Urinary bladder (tissue), 4 donors: ENCODE data around the gene NMD3. TPM values are rescaled to one million over a fixed set of nuclear protein-coding genes. Genes with fewer than 3 reads are reported as not detected.

Experiments used
- DNase-seq: peaks from one replicate; pipeline ENCODE4 v3.0.0-alpha.2; 2015; ENCODE audit errors: extremely low spot score
- H3K27ac ChIP-seq: one replicate; pipeline ENCODE4 v1.5.1; 2013; ENCODE audit warnings: low read depth, mild to moderate bottlenecking, moderate library complexity
- H3K36me3 ChIP-seq: one replicate; pipeline ENCODE4 v1.6.1; 2013; ENCODE audit warnings: mild to moderate bottlenecking, moderate library complexity; ENCODE audit not compliant: insufficient read depth
- H3K4me1 ChIP-seq: one replicate; pipeline ENCODE4 v1.6.1; 2013; ENCODE audit warnings: mild to moderate bottlenecking, moderate library complexity; ENCODE audit not compliant: insufficient read depth
- H3K4me3 ChIP-seq: one replicate; pipeline ENCODE4 v1.5.1; 2013; ENCODE audit warnings: low read depth, low read length
- WGBS: extraction: QIAGEN DNeasy Blood & Tissue Kit; methylation state at CpG from one replicate; pipeline ENCODE4 v1.1.7; 2013; 5-methylcytosine and 5-hydroxymethylcytosine counted together
- polyA plus RNA-seq: library from polyadenylated mRNA; stranded (reverse); fragments of 200-250 nt; gene quantifications from one replicate; pipeline ENCODE4 v1.2.3, GENCODE V29; 2013
- total RNA-seq: library from RNA; depleted of rRNA; stranded (reverse); fragments of >200 nt; gene quantifications from one replicate; pipeline ENCODE4 v1.2.3, GENCODE V29; 2014
- donor health status: healthy with polysubstance abuse.
- donor health status: healthy.

Gene NMD3
- total and polyA plus RNA-seq, 2 donors, result 37.4 to 106 TPM

DNA sequence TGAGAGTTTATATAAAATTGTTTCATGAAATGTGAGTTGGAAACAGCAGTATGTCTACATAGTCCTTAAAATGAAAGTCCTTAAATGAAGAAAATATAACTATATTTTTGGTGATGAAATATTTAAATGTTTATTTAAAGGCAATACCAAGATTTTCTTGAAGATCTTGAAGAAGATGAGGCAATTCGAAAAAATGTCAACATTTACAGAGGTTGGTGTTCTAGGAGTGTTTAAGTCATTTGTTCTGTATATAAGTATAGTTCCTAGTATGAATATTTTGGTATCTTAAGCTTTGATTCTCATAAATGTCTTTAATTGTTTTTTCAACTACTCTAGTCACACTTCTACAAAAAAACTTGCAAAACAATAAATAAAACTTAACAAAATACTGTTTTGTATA is 29.0 kb downstream of the NMD3 start:
- Histone ChIP-seq H3K36me3 (peaks cover 6% of the 10 kb centered on the region), H3K4me3 (no peak overlapping the region), H3K27ac (no peak overlapping the region), H3K4me1 (no peaks in the 10 kb centered on the region)
- no peak for DNase-seq
- WGBS, result 89% methylated on average over 1 of the region's 1 CpG

DNA sequence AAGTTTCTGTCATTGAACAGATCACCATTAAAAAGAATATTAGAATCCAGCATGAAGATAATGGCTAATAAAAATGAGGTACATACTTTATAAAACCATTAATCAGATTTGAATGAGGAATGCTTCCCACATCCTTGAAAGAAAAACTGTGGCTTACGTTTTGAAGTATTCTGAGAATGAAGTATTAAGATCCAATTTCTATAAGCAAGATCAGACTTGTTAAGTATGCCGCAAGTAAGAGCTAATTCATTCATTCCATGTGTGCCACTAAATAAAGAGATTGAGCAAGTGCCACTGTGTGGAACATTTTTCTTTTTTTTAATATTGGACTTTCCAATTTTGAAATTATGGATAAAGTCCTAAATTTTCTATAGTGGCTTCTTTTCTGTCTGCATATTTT is 30.6 kb downstream of the NMD3 start:
- WGBS, result 80% methylated on average over 2 of the region's 2 CpGs
- no peak overlapping the region for H3K27ac ChIP-seq
- H3K4me3 ChIP-seq, result no peak overlapping the region
- peaks cover 8% of the 10 kb centered on the region for H3K36me3 ChIP-seq
- no peaks in the 10 kb centered on the region for H3K4me1 ChIP-seq
- DNase-seq, result no peak

DNA sequence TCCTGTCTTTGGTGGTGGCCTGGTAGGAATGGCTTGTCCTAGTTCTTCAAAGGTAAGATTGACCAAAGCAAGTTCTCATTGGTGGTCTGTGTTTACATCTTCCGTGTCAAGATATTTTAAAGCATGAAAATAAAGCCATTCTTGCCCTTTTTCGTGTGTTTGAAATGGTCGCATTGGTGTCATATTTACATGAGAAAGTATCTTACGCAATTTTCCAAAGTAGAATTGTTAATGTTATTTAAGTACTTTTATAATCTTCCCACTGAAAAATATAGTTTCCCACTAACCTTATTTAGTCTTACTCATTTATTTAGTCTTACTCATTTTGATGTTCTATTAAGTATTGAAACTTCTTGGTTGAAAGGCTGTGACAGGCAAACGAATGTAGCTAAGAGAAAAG is 31.0 kb downstream of the NMD3 start:
- Histone ChIP-seq H3K4me1 (no peaks in the 10 kb centered on the region), H3K36me3 (peaks cover 8% of the 10 kb centered on the region), H3K4me3 (no peak overlapping the region), H3K27ac (no peak overlapping the region)
- DNase-seq, result no peak
- 97% methylated on average over 5 of the region's 5 CpGs for WGBS

DNA sequence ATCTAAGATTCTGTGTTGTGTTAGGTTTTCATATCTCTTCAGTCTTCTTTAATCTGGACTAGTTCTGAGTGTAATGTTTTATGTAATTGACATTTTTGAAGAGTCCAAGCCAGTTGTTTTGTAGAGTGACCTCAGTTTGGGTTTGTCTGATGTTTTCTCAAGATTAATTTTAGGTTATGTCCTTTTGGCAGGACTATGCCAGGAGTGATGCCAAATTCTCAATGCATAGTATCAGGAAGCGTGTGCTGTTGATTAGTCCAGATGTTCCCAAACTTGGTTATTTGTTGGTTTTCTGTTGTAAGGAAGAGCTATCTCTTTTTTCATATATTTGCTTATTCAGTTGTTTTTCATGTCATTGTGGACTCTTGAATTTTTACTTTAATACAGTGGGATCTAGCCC is 32.6 kb downstream of the NMD3 start:
- H3K36me3 ChIP-seq, result peaks cover 8% of the 10 kb centered on the region
- no peak for DNase-seq

DNA sequence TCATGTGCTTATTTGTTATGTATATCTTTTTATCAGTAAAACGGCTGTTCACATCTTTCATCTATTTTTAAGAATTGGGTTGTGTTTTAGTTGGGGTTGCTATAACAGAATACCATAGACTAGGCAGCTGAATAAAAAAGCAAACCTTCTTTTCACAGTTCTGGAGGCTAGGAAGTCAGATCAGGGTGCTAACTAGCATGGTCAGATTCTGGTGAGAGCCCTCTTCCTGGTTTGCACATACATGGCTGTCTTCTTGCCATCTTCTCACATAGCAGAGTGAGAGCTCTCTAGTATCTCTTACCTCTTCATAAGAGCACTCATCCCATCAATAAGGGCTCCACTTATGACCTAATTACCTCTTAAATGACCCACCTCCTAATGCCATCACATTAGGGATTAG is 33.8 kb downstream of the NMD3 start:
- DNase-seq, result no peak
- no peak overlapping the region for H3K27ac ChIP-seq
- WGBS, result 57% methylated on average over 1 of the region's 1 CpG
- H3K36me3 ChIP-seq, result peaks cover 8% of the 10 kb centered on the region
- H3K4me3 ChIP-seq, result no peak overlapping the region
- H3K4me1 ChIP-seq, result no peaks in the 10 kb centered on the region

More for the DNA sequence above, 32.6 kb downstream of the NMD3 start:
- Histone ChIP-seq H3K4me3 (no peak overlapping the region), H3K4me1 (no peaks in the 10 kb centered on the region), H3K27ac (no peak overlapping the region)
- 54% methylated on average over 1 of the region's 1 CpG for WGBS

DNA sequence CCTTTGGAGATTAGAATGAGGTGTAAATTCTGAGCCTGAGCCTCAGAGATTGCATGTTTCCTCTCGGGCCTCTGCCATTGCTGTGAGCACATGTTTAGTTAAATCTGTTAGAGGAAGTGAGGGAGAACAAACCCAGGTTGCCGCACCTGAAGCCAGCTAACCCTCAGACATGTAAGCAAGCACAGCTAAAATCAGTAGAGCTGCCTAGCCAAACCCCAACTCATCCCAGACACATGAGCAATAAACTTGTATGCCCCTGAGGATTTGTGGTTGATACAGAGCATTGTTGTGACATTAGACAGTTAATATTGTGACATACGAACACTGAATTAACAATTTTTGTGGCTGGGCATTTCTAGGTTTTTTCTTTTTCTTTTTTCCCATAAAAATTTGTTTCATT is 41.9 kb downstream of the NMD3 start:
- Histone ChIP-seq H3K27ac (no peak overlapping the region), H3K4me1 (no peaks in the 10 kb centered on the region), H3K36me3 (no peaks in the 10 kb centered on the region), H3K4me3 (no peak overlapping the region)
- 72% methylated on average over 3 of the region's 3 CpGs for WGBS
- no peak for DNase-seq

DNA sequence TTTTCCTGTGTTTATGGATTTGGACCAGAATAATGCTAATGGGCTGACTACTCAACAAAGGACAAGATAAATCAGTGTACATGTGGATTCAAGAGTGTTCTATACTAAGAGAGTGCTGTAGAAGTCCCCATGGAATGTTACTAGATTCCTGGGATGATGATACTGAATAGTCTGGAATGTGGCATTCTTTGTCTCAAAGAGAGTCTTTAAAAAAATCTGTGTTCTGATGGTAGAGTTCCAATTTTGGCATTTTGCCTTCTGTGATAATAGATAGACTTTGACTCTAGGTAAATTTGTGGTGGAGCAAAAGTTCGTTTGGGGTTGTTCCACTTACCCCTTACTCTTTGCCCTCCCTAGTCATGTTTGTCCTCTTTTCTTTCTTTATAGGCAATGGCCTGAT is 43.7 kb downstream of the NMD3 start:
- Histone ChIP-seq H3K36me3 (no peaks in the 10 kb centered on the region), H3K4me1 (no peaks in the 10 kb centered on the region)
- WGBS, result 87% methylated on average over 1 of the region's 1 CpG

DNA sequence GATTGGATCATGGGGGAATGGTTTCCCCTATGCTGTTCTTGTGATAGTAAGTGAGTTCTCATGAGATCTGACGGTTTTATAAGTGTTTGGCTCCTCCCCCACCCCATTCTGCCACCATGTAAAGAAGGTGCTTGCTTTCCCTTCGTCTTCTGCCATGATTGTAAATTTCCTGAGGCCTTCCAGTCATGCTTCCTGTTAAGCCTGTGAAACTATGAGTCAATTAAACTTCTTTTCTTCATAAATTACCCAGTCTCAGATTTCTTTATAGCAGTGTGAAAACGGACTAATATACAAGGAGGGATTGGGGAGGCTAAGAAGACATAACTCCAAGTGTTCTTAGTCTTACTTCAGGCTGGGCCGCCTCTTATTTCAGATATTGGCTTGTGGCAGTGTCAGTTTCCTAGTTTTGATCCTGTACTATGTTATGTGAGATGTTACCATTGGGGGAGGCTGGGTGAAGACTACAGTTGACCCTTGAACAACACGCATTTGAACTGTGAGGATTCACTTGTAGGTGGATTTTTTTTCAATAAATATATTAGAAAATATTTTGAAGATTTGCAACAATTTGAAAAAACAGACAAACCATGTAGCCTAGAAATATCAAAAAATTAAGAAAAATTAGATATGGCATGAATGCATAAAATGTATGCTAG is 44.9 kb downstream of the NMD3 start:
- H3K27ac ChIP-seq, result no peak overlapping the region
- H3K36me3 ChIP-seq, result no peaks in the 10 kb centered on the region
- no peak overlapping the region for H3K4me3 ChIP-seq
- no peaks in the 10 kb centered on the region for H3K4me1 ChIP-seq
- no peak for DNase-seq
- 90% methylated on average over 5 of the region's 5 CpGs for WGBS

More for the DNA sequence above, 43.7 kb downstream of the NMD3 start:
- DNase-seq, result no peak
- Histone ChIP-seq H3K4me3 (no peak overlapping the region), H3K27ac (no peak overlapping the region)

DNA sequence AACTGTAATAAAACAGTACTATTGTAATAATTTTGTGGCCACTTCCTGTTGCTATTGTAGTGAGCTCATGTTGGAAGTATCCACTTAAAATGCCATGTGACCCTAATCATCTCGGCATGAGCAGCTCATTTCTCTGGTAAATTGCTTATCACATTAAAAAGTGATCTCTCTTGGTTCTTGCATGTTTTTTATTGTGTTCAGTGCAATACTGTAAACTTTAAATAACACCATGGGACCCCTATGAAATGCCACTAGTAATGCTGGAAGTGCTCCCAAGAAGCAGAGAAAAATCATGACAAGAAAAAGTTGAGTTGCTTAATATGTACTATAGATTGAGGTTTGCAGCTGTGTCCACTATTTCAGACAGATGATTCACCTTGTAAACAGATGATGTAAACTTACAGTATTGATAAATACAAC is 45.6 kb downstream of the NMD3 start:
- no peak for DNase-seq
- 27% methylated on average over 1 of the region's 1 CpG for WGBS
- no peaks in the 10 kb centered on the region for H3K4me1 ChIP-seq

DNA sequence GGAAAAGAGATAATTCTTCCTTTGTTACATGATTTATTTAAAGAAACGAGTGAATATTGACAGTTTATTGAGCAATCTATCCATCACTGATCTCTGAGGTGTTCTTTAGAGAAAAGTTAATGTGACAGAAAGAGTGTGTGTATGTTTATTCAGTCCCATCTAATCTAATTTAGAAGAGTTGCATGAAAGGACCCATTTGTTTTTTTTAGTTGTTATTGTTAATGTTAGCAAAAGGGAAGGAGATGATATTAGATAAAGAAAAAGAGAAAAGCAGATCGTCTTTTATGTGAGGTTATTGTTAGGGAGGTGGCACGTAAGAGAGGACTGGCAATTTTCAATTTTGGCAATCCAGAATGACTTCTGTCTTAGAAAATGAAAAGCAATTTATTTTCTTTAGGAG is 46.5 kb downstream of the NMD3 start:
- Histone ChIP-seq H3K4me1 (no peaks in the 10 kb centered on the region), H3K27ac (no peak overlapping the region), H3K4me3 (no peak overlapping the region), H3K36me3 (no peaks in the 10 kb centered on the region)
- 68% methylated on average over 3 of the region's 3 CpGs for WGBS
- no peak for DNase-seq

More for the DNA sequence above, 45.6 kb downstream of the NMD3 start:
- H3K27ac ChIP-seq, result no peak overlapping the region
- no peak overlapping the region for H3K4me3 ChIP-seq
- no peaks in the 10 kb centered on the region for H3K36me3 ChIP-seq

DNA sequence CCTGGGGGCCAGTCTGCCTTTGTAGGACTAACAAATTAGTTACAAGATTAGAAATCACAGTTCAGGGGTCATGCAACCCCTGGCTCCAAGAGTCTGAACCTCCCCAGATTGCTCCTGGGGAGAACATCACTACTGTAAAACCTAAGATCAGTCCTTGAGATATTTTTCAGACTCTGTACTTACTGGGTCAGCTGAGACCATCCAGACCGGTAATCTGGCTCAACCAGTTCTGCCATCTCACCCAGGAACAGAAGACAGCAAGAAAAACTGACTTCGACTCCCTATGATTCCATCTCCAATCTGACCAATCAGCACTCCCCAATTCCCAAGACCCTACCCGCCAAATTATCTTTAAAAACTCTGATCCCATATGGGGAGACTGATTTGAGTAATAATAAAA is 47.5 kb downstream of the NMD3 start:
- no peaks in the 10 kb centered on the region for H3K4me1 ChIP-seq
- DNase-seq, result no peak
- 91% methylated on average over 3 of the region's 3 CpGs for WGBS
- H3K27ac ChIP-seq, result no peak overlapping the region
- no peaks in the 10 kb centered on the region for H3K36me3 ChIP-seq
- H3K4me3 ChIP-seq, result no peak overlapping the region

DNA sequence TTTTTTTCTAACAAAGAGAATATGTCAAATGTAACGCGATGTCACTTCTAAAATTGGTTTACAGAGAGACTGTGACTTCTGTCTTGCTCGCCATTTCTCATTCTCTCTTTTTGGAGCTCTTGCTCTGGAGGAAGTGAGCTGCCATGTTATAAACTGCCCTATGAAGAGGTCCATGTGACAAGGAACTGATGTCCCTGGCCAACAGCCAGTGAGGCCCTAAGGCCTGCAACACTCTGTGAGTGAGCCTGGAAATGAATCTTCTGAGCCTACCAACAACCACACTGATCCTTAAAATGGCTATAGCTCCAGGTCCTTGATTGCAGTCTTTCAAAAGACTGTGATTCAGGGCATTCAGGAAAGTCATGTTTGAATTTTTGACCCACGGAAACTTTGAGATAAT is 49.9 kb downstream of the NMD3 start:
- no peak overlapping the region for H3K4me3 ChIP-seq
- WGBS, result 94% methylated on average over 4 of the region's 4 CpGs
- H3K36me3 ChIP-seq, result no peaks in the 10 kb centered on the region
- no peaks in the 10 kb centered on the region for H3K4me1 ChIP-seq
- DNase-seq, result no peak
- no peak overlapping the region for H3K27ac ChIP-seq

DNA sequence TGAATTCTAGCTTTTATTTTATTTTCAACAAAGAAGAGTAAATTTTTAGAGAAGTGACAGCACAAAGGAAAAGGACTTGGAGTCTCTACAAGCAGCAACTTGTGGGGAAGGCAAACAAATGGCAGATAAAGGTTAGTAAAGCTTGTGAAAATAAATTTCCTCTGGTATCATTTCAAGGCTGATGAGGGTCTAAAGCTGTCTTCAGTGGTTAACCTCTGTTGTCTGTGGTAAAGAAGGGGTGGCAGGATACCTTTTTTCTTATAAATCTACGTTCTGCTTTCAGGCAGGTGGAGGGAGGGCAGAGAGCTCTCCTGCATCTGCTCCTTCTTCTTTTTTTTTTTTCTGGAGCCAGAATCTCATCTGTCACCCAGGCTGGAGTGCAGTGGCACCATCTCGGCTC is 50.5 kb downstream of the NMD3 start:
- WGBS, result 89% methylated on average over 2 of the region's 2 CpGs
- DNase-seq, result no peak
- Histone ChIP-seq H3K27ac (no peak overlapping the region), H3K4me3 (no peak overlapping the region), H3K36me3 (no peaks in the 10 kb centered on the region), H3K4me1 (no peaks in the 10 kb centered on the region)

DNA sequence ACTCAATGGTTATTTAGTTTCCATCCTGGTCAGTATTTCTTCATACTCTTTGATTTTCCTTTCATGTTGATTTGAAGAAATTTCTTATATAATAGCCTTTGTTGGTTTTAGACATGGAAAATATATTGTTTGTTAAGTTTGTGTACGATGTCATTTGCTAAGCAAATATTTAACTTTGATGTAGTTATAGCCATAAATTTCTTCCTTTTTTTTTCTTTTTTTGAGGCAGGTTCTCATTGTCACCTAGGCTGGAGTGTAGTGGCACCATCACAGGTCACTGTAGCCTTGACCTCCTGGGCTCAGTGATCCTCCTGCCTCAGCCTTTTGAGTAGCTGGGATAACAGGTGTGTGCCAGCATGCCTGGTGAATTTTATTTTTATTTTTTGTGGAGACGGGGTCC is 51.4 kb downstream of the NMD3 start:
- no peak overlapping the region for H3K4me3 ChIP-seq
- no peak for DNase-seq
- H3K27ac ChIP-seq, result no peak overlapping the region
- WGBS, result 90% methylated on average over 2 of the region's 2 CpGs
- H3K4me1 ChIP-seq, result no peaks in the 10 kb centered on the region
- no peaks in the 10 kb centered on the region for H3K36me3 ChIP-seq
